ENCODE measurements around the gene RPS2.

GRCh38 chr16:1933097-1933661, 31.4 kb downstream of the RPS2 start:
- TF ChIP-seq EZH2phosphoT487 (IDR thresholded peaks at IDR 0.05; ENCODE audit: borderline replicate concordance, low read depth, low read length) (no peak), CTCF (conservative IDR thresholded peaks at IDR 0.05; ENCODE audit: low read length) (no peak)

All from OCI-LY7 (cell line).